Smooth muscle cell (in vitro differentiated cells): Measurements from ENCODE around the gene MRPS6. TPM values are rescaled to one million over a fixed set of nuclear protein-coding genes. Genes with fewer than 3 reads are reported as not detected.

Source experiments
- DNase-seq: peaks from one replicate; lab custom pipeline; 2025; ENCODE audit not compliant: unreplicated experiment; lab: John Stamatoyannopoulos, UW
- H2AFZ ChIP-seq: fragments of 200-600 bp; sonication (generic); 2 replicates; pipeline ENCODE4 v1.6.0; 2016; ENCODE audit warnings: antibody characterized with exemption, low read depth, mild to moderate bottlenecking
- H3F3A ChIP-seq: fragments of 200-600 bp; sonication (generic); 2 replicates; pipeline ENCODE4 v1.6.0; 2017; ENCODE audit warnings: antibody characterized with exemption, low read depth
- H3K27ac ChIP-seq: fragments of 200-600 bp; sonication (generic); 2 replicates; pipeline ENCODE4 v1.5.1; 2016; ENCODE audit warnings: low read depth, mild to moderate bottlenecking
- H3K27me3 ChIP-seq: fragments of 200-600 bp; sonication (generic); 2 replicates; pipeline ENCODE4 v1.6.1; 2016; ENCODE audit warnings: low read depth, mild to moderate bottlenecking
- H3K36me3 ChIP-seq: fragments of 200-600 bp; sonication (generic); 2 replicates; pipeline ENCODE4 v1.5.1; 2016; ENCODE audit warnings: low read depth
- H3K4me1 ChIP-seq: fragments of 200-600 bp; sonication (generic); 2 replicates; pipeline ENCODE4 v1.5.1; 2016; ENCODE audit warnings: low read depth
- H3K4me2 ChIP-seq: fragments of 200-600 bp; sonication (generic); 2 replicates; pipeline ENCODE4 v1.6.0; 2016; ENCODE audit warnings: mild to moderate bottlenecking
- H3K4me3 ChIP-seq: fragments of 200-600 bp; sonication (generic); 2 replicates; pipeline ENCODE4 v1.5.1; 2016; ENCODE audit warnings: mild to moderate bottlenecking
- H3K79me2 ChIP-seq: fragments of 200-600 bp; sonication (generic); 2 replicates; pipeline ENCODE4 v1.6.0; 2016; ENCODE audit warnings: low read depth, mild to moderate bottlenecking
- H3K9ac ChIP-seq: fragments of 200-600 bp; sonication (generic); 2 replicates; pipeline ENCODE4 v1.6.0; 2016; ENCODE audit warnings: low read depth
- H3K9me3 ChIP-seq: fragments of 200-600 bp; sonication (generic); replicated peaks from 2 replicates; pipeline ENCODE4 v1.5.1; 2016; ENCODE audit warnings: low read depth
- H4K20me1 ChIP-seq: fragments of 200-600 bp; sonication (generic); 2 replicates; pipeline ENCODE4 v1.6.0; 2016; ENCODE audit warnings: low read depth
- CTCF ChIP-seq: fragments of 200-600 bp; sonication (generic); IDR thresholded peaks from 2 replicates; pipeline ENCODE4 v1.5.1; 2017; ENCODE audit warnings: borderline replicate concordance, mild to moderate bottlenecking, antibody characterized with exemption; ENCODE audit not compliant: insufficient read depth, poor library complexity, severe bottlenecking
- WGBS: methylation state at CpG from one replicate; pipeline ENCODE4 v1.1.7; 2016; ENCODE audit warnings: low lambda C conversion rate; 5-methylcytosine and 5-hydroxymethylcytosine counted together
- polyA plus RNA-seq: library from polyadenylated mRNA; unstranded; fragments of >200 nt; fragmentation: Nextera tagmentation; extraction: Ambion mirVana; gene quantifications from 2 replicates; pipeline ENCODE4 v1.2.1, GENCODE V29; 2016
- total RNA-seq: library from RNA; depleted of rRNA; stranded (reverse); fragments of >200 nt; gene quantifications from 2 replicates; pipeline ENCODE4 v1.2.3, GENCODE V29; 2014

The MRPS6 gene
- total and polyA plus RNA-seq, 2 experiments from 2014 or later = 47.8 to 152 TPM

DNA sequence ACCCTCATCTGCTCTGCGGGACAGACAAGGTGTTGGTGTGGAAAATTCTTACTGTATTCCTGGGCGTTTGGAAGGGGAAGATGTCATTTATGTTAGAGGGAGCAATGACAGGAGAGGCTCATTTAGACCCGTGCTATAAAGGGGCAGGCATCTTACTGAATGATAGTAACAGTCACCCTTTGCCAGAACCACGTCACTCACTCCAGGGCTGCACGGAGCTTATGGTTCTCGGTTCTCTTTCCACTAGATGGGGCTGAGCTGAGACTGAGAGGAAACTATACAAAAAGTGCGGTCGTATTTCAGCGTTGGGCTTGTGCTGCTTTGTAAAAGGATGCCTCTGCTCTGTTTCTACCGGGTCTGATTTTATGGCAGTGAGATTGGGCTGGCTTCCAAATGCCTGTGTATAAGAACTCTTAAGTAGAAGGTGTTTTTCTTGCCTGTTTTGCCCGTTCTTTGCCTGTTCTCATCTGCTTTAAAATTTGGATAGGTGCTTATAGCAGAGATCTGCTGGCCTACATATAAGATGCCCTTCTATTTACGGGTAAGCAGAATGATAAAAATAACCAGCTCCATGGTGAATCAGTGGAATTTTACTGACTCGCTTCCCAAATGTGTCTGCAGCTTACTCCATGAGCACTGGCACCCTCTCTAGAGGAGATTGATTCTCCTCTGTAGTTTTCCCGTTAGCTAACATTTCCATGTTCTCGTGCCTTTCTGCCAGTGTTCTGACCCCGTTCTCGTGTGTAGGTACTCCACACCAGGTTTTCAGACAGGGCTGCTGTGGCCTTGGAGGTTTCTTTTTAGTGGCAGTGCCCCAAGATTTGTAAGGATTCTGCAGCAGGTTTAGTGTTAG, 55.9 kb downstream of the MRPS6 start:
- Histone ChIP-seq H3K9ac (peak overlapping the region; percentile 72), H3K27ac (peak overlapping the region; percentile 92), H3K4me2 (peak overlapping the region; percentile 85), H3K27me3 (no peaks in the 10 kb centered on the region), H3K79me2 (peaks cover 50% of the 10 kb centered on the region), H2AFZ (peak overlapping the region; percentile 53), H3K4me3 (peak overlapping the region; percentile 40), H3K36me3 (no peaks in the 10 kb centered on the region), H3K9me3 (no peaks in the 10 kb centered on the region), H4K20me1 (peaks cover 64% of the 10 kb centered on the region), H3K4me1 (peaks cover 37% of the 10 kb centered on the region), H3F3A (peaks cover 50% of the 10 kb centered on the region)
- WGBS = 19% methylated on average over 17 of the region's 17 CpGs
- DNase-seq = no peak
- TF ChIP-seq CTCF = peak; percentile 31

DNA sequence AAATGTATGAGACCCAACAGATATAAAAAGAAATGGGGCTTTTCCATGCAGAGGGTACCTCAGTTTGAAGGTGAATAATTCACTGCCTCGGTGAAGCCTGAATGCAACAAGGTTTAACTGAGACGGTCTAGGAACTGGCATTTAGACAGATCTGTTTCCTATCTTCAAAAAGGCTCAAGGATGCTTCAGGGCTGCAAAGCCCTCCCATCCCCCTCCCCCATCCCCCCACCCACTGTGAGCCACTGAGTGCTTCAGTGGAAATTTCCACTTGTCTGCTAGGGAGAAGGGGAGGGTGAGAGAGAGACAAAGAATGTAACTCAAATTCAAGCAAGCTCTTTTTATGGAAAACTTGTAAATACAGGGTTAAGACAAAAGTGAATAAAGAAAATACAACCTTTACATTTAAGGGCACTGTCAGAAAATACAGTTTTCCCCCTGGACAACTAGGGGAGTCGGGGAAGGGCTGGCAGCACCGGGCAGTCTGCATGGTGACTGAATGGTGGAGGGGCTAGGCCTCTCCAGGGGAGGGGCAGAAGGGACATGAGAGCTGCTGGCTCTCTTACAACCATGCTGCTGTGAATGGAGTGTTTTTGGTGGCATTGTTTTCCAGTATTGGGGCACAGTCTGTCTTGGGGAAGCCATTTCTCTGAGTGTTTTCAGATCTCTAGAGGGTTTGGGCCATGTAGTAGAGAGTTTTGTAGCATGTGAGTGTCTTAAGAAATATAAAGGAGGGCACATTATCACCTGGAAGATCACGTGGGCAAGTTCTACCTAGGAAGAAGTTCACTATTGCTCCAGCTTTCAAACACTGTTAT, 56.7 kb downstream of the MRPS6 start:
- peak overlapping the region; percentile 85 for H3K4me2 ChIP-seq
- peaks cover 37% of the 10 kb centered on the region for H3K4me1 ChIP-seq
- H3K36me3 ChIP-seq = peaks cover 3% of the 10 kb centered on the region
- H3K4me3 ChIP-seq = peak overlapping the region; percentile 40
- H3K27ac ChIP-seq = peak overlapping the region; percentile 92
- DNase-seq = no peak
- H3K79me2 ChIP-seq = peaks cover 57% of the 10 kb centered on the region
- WGBS = 27% methylated on average over 5 of the region's 5 CpGs
- peak overlapping the region; percentile 72 for H3K9ac ChIP-seq
- peaks cover 45% of the 10 kb centered on the region for H3F3A ChIP-seq
- H2AFZ ChIP-seq = peak overlapping the region; percentile 53
- H3K9me3 ChIP-seq = no peaks in the 10 kb centered on the region
- H3K27me3 ChIP-seq = no peaks in the 10 kb centered on the region
- H4K20me1 ChIP-seq = peaks cover 55% of the 10 kb centered on the region
- no peak for TF ChIP-seq CTCF

GRCh38 chr21:34130716-34130985, 57.3 kb downstream of the MRPS6 start:
- Histone ChIP-seq H3K9me3 (no peaks in the 10 kb centered on the region), H3K27ac (peak overlapping the region; percentile 92), H3K4me3 (peak overlapping the region; percentile 40), H3F3A (peaks cover 44% of the 10 kb centered on the region), H3K79me2 (peaks cover 57% of the 10 kb centered on the region), H3K27me3 (no peaks in the 10 kb centered on the region), H3K4me1 (peaks cover 37% of the 10 kb centered on the region), H3K36me3 (peaks cover 4% of the 10 kb centered on the region), H3K9ac (peak overlapping the region; percentile 72), H2AFZ (no peak overlapping the region), H4K20me1 (peaks cover 57% of the 10 kb centered on the region), H3K4me2 (peak overlapping the region; percentile 85)
- no peak for DNase-seq
- 61% methylated on average over 2 of the region's 2 CpGs for WGBS
- no peak for TF ChIP-seq CTCF
